GM18867 (cell line): ENCODE results near the gene EPS8L3.
"Not testable (repeated sequence)": the region's sequence is repeated elsewhere in the genome, so short reads cannot be mapped to it uniquely, and the experiment has no call there.

Experiments used
- ATAC-seq: cut with Tn5 transposase; IDR thresholded peaks from one replicate; pipeline ENCODE4 v1.9.1; 2021; ENCODE audit warnings: mild to moderate bottlenecking, moderate library complexity; ENCODE audit not compliant: unreplicated experiment

The EPS8L3 gene

GRCh38 chr1:109714661-109715372, 48.9 kb downstream of the EPS8L3 start:
- no peak for ATAC-seq

- no peak for ATAC-seq
These were observed 50.1 kb downstream of the EPS8L3 start for GRCh38 chr1:109713636-109714035.

GRCh38 chr1:109712321-109712864, 51.3 kb downstream of the EPS8L3 start:
- ATAC-seq = no peak

GRCh38 chr1:109711593-109712320, 52.0 kb downstream of the EPS8L3 start, which contains the start of gene GSTM5:
Gene GSTM5, plus strand, starts transcription at chr1:109712251. Its CDS starts 62 bp downstream, at chr1:109712313.
- ATAC-seq = not testable (repeated sequence)

GRCh38 chr1:109709822-109710221, 53.9 kb downstream of the EPS8L3 start:
- ATAC-seq = not testable (repeated sequence)

- ATAC-seq = not testable (repeated sequence)
These were observed 54.8 kb downstream of the EPS8L3 start for GRCh38 chr1:109708949-109709348.

- ATAC-seq = no peak
These were observed 58.3 kb downstream of the EPS8L3 start for GRCh38 chr1:109705411-109705810.

GRCh38 chr1:109704173-109704572, 59.5 kb downstream of the EPS8L3 start:
- ATAC-seq = no peak

GRCh38 chr1:109702940-109703339, 60.8 kb downstream of the EPS8L3 start:
- ATAC-seq = not testable (repeated sequence)
